Left colon (tissue), 2 donors: ENCODE results near the gene PKDREJ. TPM values are rescaled to one million over a fixed set of nuclear protein-coding genes. Genes with fewer than 3 reads are reported as not detected.
A peak's percentile ranks its signal among the peaks of the same experiment; 100 is the strongest.

ENCODE experiments used
- ATAC-seq: fragments of 200-7000 bp; cut with Tn5 transposase; one replicate; pipeline ENCODE4 v1.9.1; 2020; ENCODE audit warnings: mild to moderate bottlenecking, moderate library complexity
- DNase-seq, 2 donors: peaks; one replicate each; pipeline ENCODE4 v3.0.0-alpha.2; 2020
- intact Hi-C, 2 donors: fragments of 100-400 bp; cut with DNase I in 1 of 2; cut with micrococcal nuclease in 1 of 2; formaldehyde crosslinking; loops; one replicate each; pipeline versions ENCODE4 v1.11.2 to v1.14.0; 2022; cut with DNase I, micrococcal nuclease
- total RNA-seq, 2 donors: library from RNA; stranded (reverse); fragmentation: NEBNext Ultra II Directional; extraction: Animal tissue kit (Norgen Biotek cat#: 25700); gene quantifications; one replicate each; pipeline ENCODE4 v1.2.1, GENCODE V29; 2021
- donor health status: DM: no; HTN: no; CAD: no.
- donor health status: DM: yes; HTN: yes; CAD: no.

PKDREJ gene
- total RNA-seq, 2 donors from 2014 or later, result 0.42 to 0.55 TPM

DNA sequence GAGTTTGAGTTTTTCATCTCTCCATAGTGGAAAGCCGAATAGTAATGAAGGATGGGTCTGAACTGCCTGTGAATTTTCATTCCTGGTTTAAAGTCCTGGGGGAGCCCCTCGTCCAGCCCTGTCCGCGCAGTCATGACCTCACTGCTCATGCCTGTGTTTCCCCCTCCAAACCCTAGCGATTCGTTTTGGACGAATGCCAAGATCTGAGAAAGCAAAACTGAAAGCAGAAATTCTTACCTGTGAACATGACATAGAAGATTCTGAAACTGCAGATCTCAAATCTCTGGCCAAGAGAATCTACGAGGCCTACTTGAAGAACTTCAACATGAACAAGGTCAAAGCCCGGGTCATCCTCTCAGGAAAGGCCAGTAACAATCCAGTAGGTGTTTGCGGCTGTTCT lies 43.5 kb downstream of the PKDREJ start:
- ATAC-seq, result peak; percentile 30
- no peak for DNase-seq
- intact Hi-C loops, result no loop called here

DNA sequence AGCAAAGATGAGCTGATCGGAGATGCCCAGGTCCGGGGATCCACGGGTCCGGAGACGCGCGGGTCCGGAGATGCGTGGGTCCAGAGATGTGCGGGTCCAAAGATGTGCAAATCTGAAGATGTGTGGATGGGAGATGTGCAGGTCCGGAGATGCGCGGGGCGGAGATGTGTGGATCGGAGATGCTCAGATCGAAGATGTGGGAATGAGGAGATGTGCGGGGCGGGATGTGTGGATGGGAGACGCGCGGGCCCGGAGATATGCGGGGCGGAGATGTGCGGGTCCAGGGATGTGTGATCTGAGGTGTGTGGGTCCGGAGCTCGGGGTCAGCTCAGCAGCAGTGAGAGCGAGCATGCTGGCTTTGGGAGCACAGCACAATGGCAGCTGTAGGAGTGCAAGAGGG lies 48.5 kb downstream of the PKDREJ start:
- DNase-seq (no peak), ATAC-seq (no peak)
- intact Hi-C loops, result no loop called here

- no peak for ATAC-seq
- intact Hi-C loops, result no loop called here
- no peak for DNase-seq
These were observed 49.0 kb downstream of the PKDREJ start for GRCh38 chr22:46214149-46214548.

DNA sequence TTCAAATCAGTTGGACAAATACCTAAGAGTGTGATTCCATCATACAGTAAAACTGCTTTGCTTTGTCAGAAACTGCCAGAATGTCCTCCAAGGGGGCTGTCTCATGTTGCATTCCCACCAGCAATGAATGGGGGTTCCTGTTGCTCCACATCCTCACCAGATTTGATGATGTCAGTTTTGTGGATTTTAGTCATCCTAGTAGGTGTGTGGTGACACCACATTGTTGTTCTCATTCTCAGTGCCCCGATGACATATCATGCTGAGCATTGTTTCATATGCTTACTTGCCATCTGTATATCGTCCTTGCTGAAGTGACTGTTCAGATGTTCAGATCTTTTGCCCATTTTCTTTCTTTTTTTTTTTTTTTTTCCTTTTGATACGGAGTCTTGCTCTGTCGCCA lies 50.1 kb downstream of the PKDREJ start:
- intact Hi-C loops, result no loop called here
- no peak for ATAC-seq

GRCh38 chr22:46212195-46212594 lies 50.9 kb downstream of the PKDREJ start:
- intact Hi-C loops, result no loop called here
- DNase-seq (no peak), ATAC-seq (no peak)

More for the DNA sequence above, 50.1 kb downstream of the PKDREJ start:
- DNase-seq, result no peak

DNA sequence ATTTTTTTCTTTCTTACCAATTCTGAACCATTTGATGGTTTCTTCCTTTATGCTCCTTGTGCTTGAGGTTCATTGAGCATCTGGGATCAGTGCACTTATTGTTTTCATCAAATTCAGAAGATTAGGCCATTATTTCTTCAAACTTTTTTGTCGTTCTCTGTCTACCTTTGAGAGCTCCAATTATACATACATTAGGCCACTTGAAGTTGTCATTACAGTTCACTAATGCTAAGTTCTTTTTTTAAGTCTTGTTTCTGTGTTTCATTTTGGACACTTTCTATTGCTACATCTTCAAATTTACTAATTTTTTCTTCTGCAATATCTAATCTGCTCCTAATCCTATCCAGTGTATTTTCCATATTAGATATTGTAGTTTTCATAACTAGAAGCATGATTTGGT lies 53.9 kb downstream of the PKDREJ start:
- DNase-seq (no peak), ATAC-seq (no peak)
- intact Hi-C loops, result no loop called here

Other genes with a start within 250 kb of the PKDREJ start
- 10 to 100 TPM; 70.4 to 73.9 TPM for gene PPARA, start 112.8 kb downstream of the PKDREJ start, total RNA-seq
- gene CDPF1, start 13.1 kb downstream of the PKDREJ start, total RNA-seq, result 1 to 10 TPM; 5.5 to 8.1 TPM
- 100 to 1,000 TPM; 118 to 132 TPM for gene TTC38, start 4.7 kb upstream of the PKDREJ start, total RNA-seq
- gene GTSE1, start 33.5 kb upstream of the PKDREJ start, total RNA-seq, result 1 to 10 TPM; 2.2 to 7.9 TPM
- 10 to 100 TPM; 30.9 to 44.5 TPM for gene TRMU, start 72.4 kb upstream of the PKDREJ start, total RNA-seq